GM12878 (cell line): ENCODE data around the gene FBXW12.

Source experiments
- EP300 ChIP-seq, 2 experiments: fragments of 150-350 bp in 1 of 2; IDR thresholded peaks; 2 replicates each; pipeline ENCODE4 v1.6.1; 2011 to 2012; ENCODE audit warnings: low read depth in 2 of 2, low read length in 2 of 2, borderline replicate concordance in 1 of 2, improper control_type of control experiment in 1 of 2, inconsistent platforms in 1 of 2; ENCODE audit not compliant: control insufficient read depth in 1 of 2
- ESRRA ChIP-seq: IDR thresholded peaks from 2 replicates; pipeline ENCODE4 v1.6.1; 2012; ENCODE audit warnings: mild to moderate bottlenecking, low read length, improper control_type of control experiment
- KDM1A ChIP-seq: fragments of 200-600 bp; sonication (generic); IDR thresholded peaks from 2 replicates; pipeline ENCODE4 v1.6.1; 2016; ENCODE audit warnings: borderline replicate concordance
- NFYA ChIP-seq: IDR thresholded peaks from 2 replicates; pipeline ENCODE4 v1.6.1; 2011; ENCODE audit warnings: low read depth, mild to moderate bottlenecking, low read length, improper control_type of control experiment, borderline replicate concordance
- RBBP5 ChIP-seq: fragments of 200-600 bp; sonication (generic); conservative IDR thresholded peaks from 2 replicates; pipeline ENCODE4 v1.6.1; 2016
- STAT1 ChIP-seq: fragments of 450-650 bp; conservative IDR thresholded peaks from 2 replicates; pipeline ENCODE4 v1.6.1; 2014; ENCODE audit warnings: antibody characterized with exemption, mild to moderate bottlenecking
- TF ChIP-seq, protein P1 (sequence below): fragments of 450-650 bp; IDR thresholded peaks from 2 replicates; pipeline ENCODE4 v1.6.1; 2016; ENCODE audit warnings: mild to moderate bottlenecking
- TF ChIP-seq, protein P2 (sequence below), 3 experiments: IDR thresholded peaks in 2 of 3; conservative IDR thresholded peaks in 1 of 3; 2 replicates each; pipeline ENCODE4 v1.5.1; 2011; ENCODE audit warnings: low read depth in 3 of 3, low read length in 3 of 3, mild to moderate bottlenecking in 3 of 3, control low read depth in 2 of 3, moderate library complexity in 2 of 3, inconsistent platforms in 1 of 3, mixed read lengths in 1 of 3; ENCODE audit not compliant: control insufficient read depth in 2 of 3, insufficient read depth in 1 of 3; ENCODE audit errors: extremely low read depth in 1 of 3

DNA sequence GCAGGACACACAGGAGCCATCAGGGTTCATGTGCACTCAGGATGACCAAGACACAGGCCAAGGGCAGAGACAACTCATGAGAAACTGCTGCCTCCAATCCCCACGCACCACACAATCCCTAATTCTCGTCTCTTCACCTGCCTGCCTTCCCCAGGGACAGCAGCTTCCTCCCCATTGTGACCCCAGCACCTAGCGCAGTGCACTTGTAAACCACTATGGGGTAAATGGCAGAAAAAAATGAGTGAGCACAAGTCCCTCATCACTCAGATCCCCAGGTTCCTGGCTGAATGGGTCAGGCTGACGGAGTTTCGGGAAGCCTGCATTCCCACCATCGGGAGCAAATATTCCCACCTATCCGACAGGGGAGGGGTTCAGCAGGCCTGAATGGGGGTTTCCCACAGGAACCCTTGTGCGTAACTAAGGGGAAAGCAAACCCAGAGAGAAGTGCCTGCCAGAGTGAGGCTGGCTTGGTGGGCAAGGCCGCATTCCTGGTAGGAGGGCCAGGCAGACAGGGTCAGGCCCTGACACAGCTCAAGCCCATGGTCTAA is 39.1 kb downstream of the FBXW12 start:
- TF ChIP-seq RBBP5 (no peak), STAT1 (no peak), NFYA (no peak), KDM1A (no peak), EP300 (IDR thresholded peaks at IDR 0.05; ENCODE audit: borderline replicate concordance in 1 of 2, control insufficient read depth in 1 of 2, low read depth in 2 of 2, low read length in 2 of 2) (no peak), ESRRA (no peak)
- TF ChIP-seq, protein P1, sequence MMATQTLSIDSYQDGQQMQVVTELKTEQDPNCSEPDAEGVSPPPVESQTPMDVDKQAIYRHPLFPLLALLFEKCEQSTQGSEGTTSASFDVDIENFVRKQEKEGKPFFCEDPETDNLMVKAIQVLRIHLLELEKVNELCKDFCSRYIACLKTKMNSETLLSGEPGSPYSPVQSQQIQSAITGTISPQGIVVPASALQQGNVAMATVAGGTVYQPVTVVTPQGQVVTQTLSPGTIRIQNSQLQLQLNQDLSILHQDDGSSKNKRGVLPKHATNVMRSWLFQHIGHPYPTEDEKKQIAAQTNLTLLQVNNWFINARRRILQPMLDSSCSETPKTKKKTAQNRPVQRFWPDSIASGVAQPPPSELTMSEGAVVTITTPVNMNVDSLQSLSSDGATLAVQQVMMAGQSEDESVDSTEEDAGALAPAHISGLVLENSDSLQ = no peak
- TF ChIP-seq, protein P2, sequence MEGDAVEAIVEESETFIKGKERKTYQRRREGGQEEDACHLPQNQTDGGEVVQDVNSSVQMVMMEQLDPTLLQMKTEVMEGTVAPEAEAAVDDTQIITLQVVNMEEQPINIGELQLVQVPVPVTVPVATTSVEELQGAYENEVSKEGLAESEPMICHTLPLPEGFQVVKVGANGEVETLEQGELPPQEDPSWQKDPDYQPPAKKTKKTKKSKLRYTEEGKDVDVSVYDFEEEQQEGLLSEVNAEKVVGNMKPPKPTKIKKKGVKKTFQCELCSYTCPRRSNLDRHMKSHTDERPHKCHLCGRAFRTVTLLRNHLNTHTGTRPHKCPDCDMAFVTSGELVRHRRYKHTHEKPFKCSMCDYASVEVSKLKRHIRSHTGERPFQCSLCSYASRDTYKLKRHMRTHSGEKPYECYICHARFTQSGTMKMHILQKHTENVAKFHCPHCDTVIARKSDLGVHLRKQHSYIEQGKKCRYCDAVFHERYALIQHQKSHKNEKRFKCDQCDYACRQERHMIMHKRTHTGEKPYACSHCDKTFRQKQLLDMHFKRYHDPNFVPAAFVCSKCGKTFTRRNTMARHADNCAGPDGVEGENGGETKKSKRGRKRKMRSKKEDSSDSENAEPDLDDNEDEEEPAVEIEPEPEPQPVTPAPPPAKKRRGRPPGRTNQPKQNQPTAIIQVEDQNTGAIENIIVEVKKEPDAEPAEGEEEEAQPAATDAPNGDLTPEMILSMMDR (IDR thresholded peaks at IDR 0.05 in 2 of 3, conservative IDR thresholded peaks at IDR 0.05 in 1 of 3; ENCODE audit: control insufficient read depth in 2 of 3, extremely low read depth in 1 of 3, insufficient read depth in 1 of 3, low read depth in 3 of 3, low read length in 3 of 3) = no peak
